Pancreas (tissue), 10 donors: ENCODE measurements around the gene PCLAF. TPM values are rescaled to one million over a fixed set of nuclear protein-coding genes. Genes with fewer than 3 reads are reported as not detected.

Experiments
- ATAC-seq, 4 donors: fragments of 200-7000 bp; cut with Tn5 transposase; one replicate each; pipeline versions ENCODE4 v1.8.0 to v1.9.1; 2020; ENCODE audit warnings: mild to moderate bottlenecking in 4 of 4, moderate library complexity in 4 of 4
- DNase-seq, 6 donors: peaks; one replicate each; pipeline ENCODE4 v3.0.0-alpha.2; 2020
- FAIRE-seq: peaks from 2 replicates; lab custom pipeline; 2012; peaks lifted over from hg19 to GRCh38; lab: Jason Lieb, UNC
- H3K27ac ChIP-seq, 4 donors: fragments of 200-600 bp; sonication (generic); 1 replicate in 3 of 4; 2 replicates in 1 of 4; pipeline versions ENCODE4 v1.5.0 to v1.8.0; 2020
- H3K27me3 ChIP-seq, 4 donors: fragments of 200-600 bp; one replicate each; pipeline ENCODE4 v1.8.0; 2021
- H3K36me3 ChIP-seq, 3 donors: fragments of 200-600 bp; sonication (generic) in 1 of 3; one replicate each; pipeline versions ENCODE4 v1.5.0 to v1.8.0; 2020 to 2021
- H3K4me1 ChIP-seq, 3 donors: fragments of 200-600 bp; one replicate each; pipeline ENCODE4 v1.8.0; 2021
- H3K4me3 ChIP-seq, 4 donors: fragments of 200-600 bp; sonication (generic) in 2 of 4; one replicate each; pipeline versions ENCODE4 v1.5.0 to v1.8.0; 2020 to 2021
- H3K9me3 ChIP-seq, 4 donors: fragments of 200-600 bp; one replicate each; pipeline ENCODE4 v1.8.0; 2021
- WGBS, 2 donors: extraction: QIAGEN DNeasy Blood & Tissue Kit; methylation state at CpG; one replicate each; pipeline ENCODE4 v1.1.7; 2013; 5-methylcytosine and 5-hydroxymethylcytosine counted together
- intact Hi-C, 3 donors: fragments of 100-400 bp; cut with DNase I; formaldehyde crosslinking; loops; one replicate each; pipeline versions ENCODE4 v1.11.1 to v1.14.2; 2022
- polyA plus RNA-seq, 2 donors: library from polyadenylated mRNA; stranded (reverse); fragments of 200-250 nt; gene quantifications; one replicate each; pipeline ENCODE4 v1.2.3, GENCODE V29; 2013
- total RNA-seq, 6 donors: library from RNA; stranded (reverse); fragmentation: NEBNext Ultra II Directional in 4 of 6; extraction: Animal tissue kit (Norgen Biotek cat#: 25700) in 4 of 6; gene quantifications; one replicate each; pipeline versions ENCODE4 v1.2.1 to v1.2.4, GENCODE V29; 2021 to 2023
- TF ChIP-seq, protein P1 (sequence below), 4 donors: fragments of 200-600 bp; sonication (generic) in 3 of 4; IDR thresholded peaks; one replicate each; pipeline versions ENCODE4 v1.5.0 to v1.8.0; 2021; ENCODE audit warnings: antibody characterized with exemption in 4 of 4
- donor health status: healthy with polysubstance abuse.
- donor health status: DM: no; HTN: no; CAD: no; lungs with moderate emphysema.
- donor health status: DM: no; HTN: no; CAD: no.
- donor health status: control.
- donor health status: control.
- donor health status: Bipolar disorder and iron deficiency.
- donor health status: DM: yes; HTN: yes; CAD: no.
- donor health status: DM: no; HTN: no; CAD: no.
- donor health status: DM: no; HTN: no; CAD: no.
- donor health status: DM: yes; HTN: yes; CAD: no.

Gene PCLAF
- total and polyA plus RNA-seq, 8 donors = 0.51 to 2.2 (median 1.5) TPM

DNA sequence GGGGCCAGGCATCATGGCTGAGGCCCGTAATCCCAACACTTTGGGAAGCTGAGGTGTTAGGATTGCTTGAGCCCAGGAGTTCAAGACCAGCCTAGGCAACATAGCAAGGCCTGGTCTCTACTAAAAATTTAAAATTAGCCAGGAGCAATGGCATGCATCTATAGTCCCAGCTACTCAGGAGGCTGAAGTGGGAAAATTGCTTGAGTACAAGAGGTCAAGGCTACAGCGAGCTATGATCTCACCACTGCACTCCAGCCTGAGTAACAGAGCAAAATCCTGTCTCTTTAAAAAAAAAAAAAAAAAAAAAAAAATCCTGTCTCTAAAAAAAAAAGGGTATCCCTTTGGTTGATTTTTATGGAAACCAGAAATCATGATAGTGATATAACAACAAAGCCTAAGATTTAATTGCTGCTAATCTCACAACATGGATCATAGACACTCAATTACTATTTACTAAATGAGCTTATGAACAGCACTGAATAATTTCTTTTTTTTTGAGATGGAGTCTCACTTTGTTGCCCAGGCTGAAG, 12.1 kb downstream of the PCLAF start:
- Histone ChIP-seq H3K27ac (no peak overlapping the region), H3K36me3 (no peaks in the 10 kb centered on the region), H3K27me3 (no peaks in the 10 kb centered on the region), H3K4me3 (no peak overlapping the region), H3K9me3 (no peaks in the 10 kb centered on the region), H3K4me1 (no peaks in the 10 kb centered on the region)
- 79 to 83% methylated on average over 2 of the region's 2 CpGs for WGBS, 2 donors
- TF ChIP-seq, protein P1, sequence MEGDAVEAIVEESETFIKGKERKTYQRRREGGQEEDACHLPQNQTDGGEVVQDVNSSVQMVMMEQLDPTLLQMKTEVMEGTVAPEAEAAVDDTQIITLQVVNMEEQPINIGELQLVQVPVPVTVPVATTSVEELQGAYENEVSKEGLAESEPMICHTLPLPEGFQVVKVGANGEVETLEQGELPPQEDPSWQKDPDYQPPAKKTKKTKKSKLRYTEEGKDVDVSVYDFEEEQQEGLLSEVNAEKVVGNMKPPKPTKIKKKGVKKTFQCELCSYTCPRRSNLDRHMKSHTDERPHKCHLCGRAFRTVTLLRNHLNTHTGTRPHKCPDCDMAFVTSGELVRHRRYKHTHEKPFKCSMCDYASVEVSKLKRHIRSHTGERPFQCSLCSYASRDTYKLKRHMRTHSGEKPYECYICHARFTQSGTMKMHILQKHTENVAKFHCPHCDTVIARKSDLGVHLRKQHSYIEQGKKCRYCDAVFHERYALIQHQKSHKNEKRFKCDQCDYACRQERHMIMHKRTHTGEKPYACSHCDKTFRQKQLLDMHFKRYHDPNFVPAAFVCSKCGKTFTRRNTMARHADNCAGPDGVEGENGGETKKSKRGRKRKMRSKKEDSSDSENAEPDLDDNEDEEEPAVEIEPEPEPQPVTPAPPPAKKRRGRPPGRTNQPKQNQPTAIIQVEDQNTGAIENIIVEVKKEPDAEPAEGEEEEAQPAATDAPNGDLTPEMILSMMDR (IDR thresholded peaks at IDR 0.05) = no peak
- no peak for DNase-seq
- intact Hi-C loops = no loop called here
- ATAC-seq = no peak
- no peak for FAIRE-seq

- H3K9me3 ChIP-seq = no peaks in the 10 kb centered on the region
- intact Hi-C loops = no loop called here
- H3K27me3 ChIP-seq = no peaks in the 10 kb centered on the region
- WGBS, 2 donors = 94 to 98% methylated on average over 4 of the region's 4 CpGs
- DNase-seq (no peak), ATAC-seq (no peak), FAIRE-seq (no peak)
- no peaks in the 10 kb centered on the region for H3K4me1 ChIP-seq
- H3K27ac ChIP-seq = no peak overlapping the region
- no peak overlapping the region for H3K4me3 ChIP-seq
- no peaks in the 10 kb centered on the region for H3K36me3 ChIP-seq
- TF ChIP-seq, protein P1 (IDR thresholded peaks at IDR 0.05) = no peak
These were observed 20.0 kb downstream of the PCLAF start for GRCh38 chr15:64361259-64361658.

- Histone ChIP-seq H3K27me3 (no peaks in the 10 kb centered on the region), H3K36me3 (no peaks in the 10 kb centered on the region), H3K4me1 (peaks cover 0 to 8% (median 0%) of the 10 kb centered on the region in 3 donors), H3K27ac (peak overlapping the region in 3 of 4 donors; percentile 15 to 70 (median 52)), H3K9me3 (no peaks in the 10 kb centered on the region), H3K4me3 (peak overlapping the region in 3 of 4 donors; percentile 65 to 79 (median 67))
- 26 to 28% methylated on average over 5 of the region's 5 CpGs for WGBS, 2 donors
- ATAC-seq (no peak), FAIRE-seq (no peak), DNase-seq (no peak)
- TF ChIP-seq, protein P1 (IDR thresholded peaks at IDR 0.05) = no peak
- intact Hi-C loops = loop anchor here in 2 of 3 donors (10.0 kb wide), 2 partner anchors 142 to 152 kb away; no protein-coding TSS in a partner anchor
These were observed 24.6 kb downstream of the PCLAF start for GRCh38 chr15:64356710-64357040.

DNA sequence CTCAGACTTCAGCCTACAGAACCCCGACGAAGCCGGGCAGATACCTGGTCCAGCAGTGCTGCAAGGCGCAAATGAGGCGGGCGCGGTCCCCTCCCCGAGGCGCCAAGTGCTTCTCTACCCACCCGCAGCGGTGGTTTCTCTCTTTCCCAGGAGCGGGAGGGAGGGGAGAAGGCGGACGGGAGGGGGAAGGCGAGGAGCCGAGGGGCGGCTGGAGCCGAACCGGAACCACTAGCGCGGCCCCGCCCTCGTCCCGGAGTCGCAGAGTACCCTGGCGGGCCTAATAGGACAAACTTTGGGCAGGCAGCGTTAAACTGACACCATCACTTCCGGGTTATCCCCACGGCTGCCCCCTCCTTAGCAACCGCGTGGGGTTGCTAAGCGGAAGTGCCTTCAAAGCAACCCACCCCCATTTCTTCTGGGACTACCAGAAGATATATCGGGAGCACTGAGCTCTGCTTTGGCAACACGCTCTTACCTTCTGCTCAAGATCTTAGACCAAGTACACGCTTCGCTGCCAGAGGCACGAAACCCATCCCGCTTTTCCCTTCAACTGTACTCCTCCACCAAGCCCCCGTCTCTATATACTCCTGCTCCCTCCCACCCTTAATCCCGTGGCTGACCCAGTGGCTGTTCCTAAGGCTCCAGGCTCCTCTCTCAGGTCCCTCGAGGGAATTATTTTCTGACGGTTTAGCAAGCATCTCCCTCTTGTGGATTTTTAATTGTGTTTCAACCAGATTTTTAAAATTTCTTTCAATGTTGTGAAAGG, 25.1 kb downstream of the PCLAF start, which contains the start of gene CSNK1G1:
CSNK1G1 (minus strand) TSS at position 230 of the 766 bp plus-strand sequence. CDS start 55,674 bp downstream, outside the sequence.
- ATAC-seq (peak; percentile 97 to 100 (median 99)), FAIRE-seq (no peak), DNase-seq (peak; percentile 90 to 95 (median 94))
- H3K4me3 ChIP-seq = peak within 1 kb of the TSS; percentile 65 to 79 (median 66)
- H3K9me3 ChIP-seq = no peaks in the 10 kb centered on the region
- TF ChIP-seq, protein P1 (IDR thresholded peaks at IDR 0.05) = peak in 1 of 4 donors; percentile 10
- WGBS, 2 donors = 0% methylated on average over 37 to 41 of the region's 42 CpGs
- no peaks in the 10 kb centered on the region for H3K27me3 ChIP-seq
- intact Hi-C loops = loop anchor here in 2 of 3 donors (10.0 kb wide), 2 partner anchors 141 to 151 kb away; no protein-coding TSS in a partner anchor
- peaks cover 0 to 8% (median 0%) of the 10 kb centered on the region in 3 donors for H3K4me1 ChIP-seq
- peak within 1 kb of the TSS; percentile 15 to 70 (median 49) for H3K27ac ChIP-seq
- H3K36me3 ChIP-seq = no peaks in the 10 kb centered on the region
